ENCODE results near the gene NDUFC1. TPM values are rescaled to one million over a fixed set of nuclear protein-coding genes. Genes with fewer than 3 reads are reported as not detected.
"Not testable (repeated sequence)": the region's sequence is repeated elsewhere in the genome, so short reads cannot be mapped to it uniquely, and the experiment has no call there.

The NDUFC1 gene
- total RNA-seq (2014; rRNA removed; shearing (Covaris generic)): 32.5 and 33.2 TPM in 2 replicates

DNA sequence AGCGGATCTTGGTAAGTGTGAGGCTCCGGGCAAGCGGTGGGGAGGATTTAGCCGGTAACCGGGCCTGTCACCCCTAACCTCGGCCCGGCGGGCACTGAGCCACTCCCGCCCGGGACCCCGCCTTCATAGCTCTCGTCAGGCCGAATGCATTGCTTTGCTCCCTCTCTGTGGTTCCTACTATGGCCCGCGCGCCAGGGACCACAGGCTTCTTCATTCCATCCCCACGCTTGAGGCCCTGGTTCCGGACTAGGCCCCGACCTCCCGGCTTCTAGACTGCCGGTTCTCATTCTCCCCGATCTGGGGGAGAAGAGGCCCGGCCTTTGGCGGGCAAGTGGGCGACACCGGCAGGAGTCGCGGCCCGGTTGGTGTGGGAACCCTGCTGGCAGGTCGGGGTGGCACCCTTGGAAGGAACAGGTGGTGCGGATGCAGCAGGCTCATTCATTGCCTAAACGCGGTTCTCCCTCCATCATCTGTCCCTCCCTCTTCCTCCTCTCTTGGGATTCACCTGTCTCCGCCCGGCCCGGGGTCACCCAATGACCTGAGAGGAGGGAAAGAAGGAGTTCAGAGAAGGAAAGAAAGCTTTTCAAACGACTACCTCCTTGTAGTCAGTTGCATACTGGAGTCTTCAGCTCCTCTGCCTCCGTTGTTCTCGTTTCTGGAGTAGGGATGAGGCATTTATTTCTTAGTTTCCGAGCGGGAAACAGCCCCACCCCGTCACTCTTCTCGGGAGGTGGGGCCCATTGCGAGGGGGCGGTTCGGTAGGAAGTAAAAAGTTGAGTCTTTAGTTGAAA is at the start of gene NDUFC1:
Gene NDUFC1, minus strand, starts transcription at position 657 of the 791 bp plus-strand sequence. CDS start 6,679 bp downstream, outside the sequence.
- DNase-seq (ENCODE audit: low read depth): peak; percentile 40

- DNase-seq (ENCODE audit: low read depth): no peak
These were observed 35.3 kb upstream of the NDUFC1 start for GRCh38 chr4:139337612-139338011.

DNA sequence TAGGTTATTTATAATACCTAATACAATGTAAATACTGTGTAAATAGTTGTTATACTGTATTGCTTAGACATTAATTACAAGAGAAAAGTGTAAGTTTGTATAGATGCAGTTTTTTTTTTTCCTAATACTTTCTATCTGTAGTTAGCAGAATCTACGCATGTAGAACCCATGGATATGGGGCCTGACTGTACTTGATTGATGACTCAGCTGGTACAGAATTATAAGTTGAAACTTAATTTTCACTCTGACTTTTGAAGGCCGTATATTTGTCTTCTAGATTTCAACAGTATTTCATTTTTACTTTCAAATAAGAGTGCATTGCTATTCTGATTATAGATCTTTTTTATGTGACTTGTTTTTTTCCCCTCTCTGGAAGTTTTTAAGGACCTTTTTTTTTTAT is 30.8 kb upstream of the NDUFC1 start:
- DNase-seq (ENCODE audit: low read depth): no peak

DNA sequence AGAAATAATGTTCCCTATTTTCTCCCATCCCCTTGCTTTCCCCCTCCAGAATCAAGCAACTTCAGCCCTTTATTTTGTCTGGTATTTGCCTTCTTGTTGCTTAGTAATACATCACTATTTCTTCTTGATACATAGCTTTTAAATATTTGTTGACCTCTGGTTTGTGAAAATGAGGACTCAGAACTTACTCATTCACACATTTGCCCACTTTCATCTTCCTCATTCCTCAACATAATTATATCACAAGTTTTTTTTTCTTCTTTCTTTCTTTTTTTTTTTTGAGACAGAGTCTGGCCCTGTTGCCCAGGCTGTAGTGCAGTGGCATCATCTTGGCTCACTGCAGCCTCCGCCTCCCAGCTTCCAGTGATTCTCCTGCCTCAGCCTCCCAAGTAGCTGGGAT is 28.9 kb upstream of the NDUFC1 start:
- DNase-seq (ENCODE audit: low read depth): no peak

DNA sequence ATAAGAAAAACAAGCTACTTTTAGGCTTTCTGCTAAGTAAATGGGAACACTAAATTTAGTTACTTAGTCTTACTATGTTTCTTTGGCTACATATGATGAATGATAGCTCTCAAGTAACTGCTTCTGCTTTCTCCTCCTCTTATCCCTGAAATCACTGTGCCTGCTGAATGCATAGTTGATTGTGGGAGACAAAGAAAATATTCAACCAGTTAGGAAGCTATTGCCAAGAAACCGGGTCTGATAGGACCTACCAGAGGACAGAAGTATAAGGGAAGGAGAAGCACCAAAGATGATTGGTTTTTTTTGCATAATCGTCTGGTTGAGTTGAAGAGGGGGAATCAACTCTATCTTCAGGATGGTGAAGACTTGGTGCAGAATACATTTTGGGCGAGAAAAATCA is 28.0 kb upstream of the NDUFC1 start:
- DNase-seq (ENCODE audit: low read depth): no peak

DNA sequence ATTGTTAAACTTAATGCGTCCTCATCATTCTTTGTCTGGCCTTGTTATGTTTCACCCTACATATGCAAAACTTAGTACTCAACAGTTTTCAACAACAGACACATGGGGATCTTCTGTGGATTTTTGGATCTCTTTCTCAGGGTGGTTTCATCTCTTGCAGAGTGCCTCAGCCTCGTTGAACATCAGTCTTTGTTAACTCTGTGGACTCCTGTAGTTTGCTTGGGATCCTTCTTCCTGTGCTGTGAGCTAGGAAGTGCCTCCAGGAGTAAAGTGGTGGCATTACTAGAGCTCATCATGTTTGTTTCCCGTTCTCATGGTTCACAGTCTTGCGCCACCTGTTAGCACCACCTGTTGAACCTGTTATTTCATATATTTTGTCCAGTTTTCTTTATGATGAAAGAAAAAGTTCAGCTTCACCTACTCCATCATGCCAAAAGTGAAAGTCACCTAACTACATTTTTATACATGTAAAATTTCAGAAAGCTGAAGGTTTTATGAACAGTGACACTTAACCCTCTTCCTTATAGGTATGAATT is 27.5 kb upstream of the NDUFC1 start:
- no peak for DNase-seq (ENCODE audit: low read depth)

GRCh38 chr4:139324620-139325019 is 22.3 kb upstream of the NDUFC1 start:
- DNase-seq (ENCODE audit: low read depth): no peak

DNA sequence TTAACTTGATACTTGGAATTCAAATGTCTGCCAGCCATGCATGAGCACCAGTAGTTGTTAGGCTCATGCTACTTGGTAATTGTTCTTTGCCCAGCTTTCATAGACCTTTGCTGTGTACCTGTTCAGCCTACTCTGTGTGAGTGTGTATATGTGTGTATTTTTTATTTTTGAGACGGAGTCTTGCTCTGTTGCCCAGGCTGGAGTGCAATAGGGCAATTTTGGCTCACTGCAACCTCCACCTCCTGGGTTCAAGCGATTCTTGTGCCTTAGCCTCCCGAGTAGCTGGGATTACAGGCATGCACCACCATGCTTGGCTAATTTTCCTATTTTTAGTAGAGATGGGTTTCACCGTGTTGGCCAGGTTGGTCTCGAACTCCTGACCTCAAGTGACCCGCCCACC is 20.3 kb upstream of the NDUFC1 start:
- not testable (repeated sequence) for DNase-seq (ENCODE audit: low read depth)

DNA sequence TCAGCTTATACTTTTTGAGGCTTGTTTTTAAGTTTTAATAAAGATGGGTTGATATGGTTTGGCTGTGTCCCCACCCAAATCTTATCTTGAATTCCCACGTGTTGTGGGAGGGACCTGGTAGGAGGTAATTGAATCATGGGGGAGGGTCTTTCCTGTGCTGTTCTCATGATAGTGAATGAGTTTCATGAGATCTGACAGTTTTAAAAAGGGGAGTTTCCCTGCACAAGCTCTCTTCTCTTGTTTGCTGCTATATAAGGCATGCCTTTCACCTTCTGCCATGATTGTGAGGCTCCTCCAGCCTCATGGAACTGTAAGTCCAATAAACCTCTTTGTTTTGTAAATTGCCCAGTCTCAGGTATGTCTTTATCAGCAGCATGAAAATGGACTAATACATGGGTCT is 19.8 kb upstream of the NDUFC1 start:
- DNase-seq (ENCODE audit: low read depth): not testable (repeated sequence)

- DNase-seq (ENCODE audit: low read depth): no peak
These were observed 17.3 kb upstream of the NDUFC1 start for GRCh38 chr4:139319571-139319970.

- no peak for DNase-seq (ENCODE audit: low read depth)
These were observed 15.4 kb upstream of the NDUFC1 start for GRCh38 chr4:139317635-139318034.

GRCh38 chr4:139316733-139317132 is 14.5 kb upstream of the NDUFC1 start:
- no peak for DNase-seq (ENCODE audit: low read depth)

DNA sequence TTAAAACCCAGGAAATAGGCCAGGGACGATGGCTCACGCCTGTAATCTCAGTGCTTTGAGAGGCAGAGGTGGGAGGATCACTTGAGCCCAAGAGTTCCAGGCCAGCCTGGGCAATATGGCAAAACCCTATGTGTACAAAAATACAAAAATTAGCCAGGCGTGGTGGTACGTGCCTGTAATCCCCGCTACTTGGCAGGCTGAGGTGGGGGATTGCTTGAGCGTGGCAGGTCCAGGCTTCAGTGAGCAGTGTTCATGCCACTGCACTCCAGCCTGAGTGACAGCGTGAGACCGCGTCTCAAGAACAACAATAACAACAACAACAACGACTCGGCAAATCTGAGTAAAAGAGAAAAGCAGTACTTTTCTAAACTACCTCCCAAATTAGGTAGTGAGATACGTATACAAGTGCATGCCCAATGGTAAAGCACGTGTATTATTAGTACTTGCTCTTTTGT is 13.0 kb upstream of the NDUFC1 start:
- no peak for DNase-seq (ENCODE audit: low read depth)

DNA sequence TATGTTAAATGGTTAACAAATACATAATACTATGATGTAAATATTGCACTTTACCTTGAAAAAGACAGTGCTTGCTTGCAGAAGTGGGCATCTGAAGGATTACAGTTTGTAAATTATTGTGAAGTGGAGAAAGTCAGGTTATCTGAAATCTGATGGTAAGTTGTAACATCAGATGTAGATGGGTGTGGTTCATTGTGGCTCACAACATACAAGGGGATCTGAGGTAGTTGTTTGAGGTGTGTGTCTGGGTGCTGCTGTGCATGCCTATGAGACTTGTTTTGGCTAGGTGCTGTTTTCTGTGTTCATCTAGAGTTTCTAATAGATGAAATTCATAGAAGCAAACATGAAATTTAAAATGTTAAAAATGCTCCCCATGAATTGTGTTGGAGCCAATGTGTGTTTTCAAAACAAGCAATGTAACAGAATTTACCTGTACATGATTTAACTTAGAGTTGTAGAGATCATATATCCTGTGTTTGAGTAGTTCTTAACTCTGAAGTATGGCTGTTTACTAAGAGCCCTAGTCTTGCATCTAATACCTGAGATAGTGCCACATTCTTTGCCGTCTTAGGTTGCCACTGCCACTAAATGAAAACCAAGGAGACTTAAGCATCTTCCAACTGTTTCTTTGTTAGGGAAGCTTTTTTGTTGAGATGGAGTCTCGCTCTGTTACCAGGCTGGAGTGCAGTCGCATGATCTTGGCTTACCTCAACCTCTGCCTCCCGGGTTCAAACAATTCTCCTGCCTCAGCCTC is 11.9 kb upstream of the NDUFC1 start:
- no peak for DNase-seq (ENCODE audit: low read depth)

GRCh38 chr4:139313414-139313813 is 11.1 kb upstream of the NDUFC1 start:
- not testable (repeated sequence) for DNase-seq (ENCODE audit: low read depth)

DNA sequence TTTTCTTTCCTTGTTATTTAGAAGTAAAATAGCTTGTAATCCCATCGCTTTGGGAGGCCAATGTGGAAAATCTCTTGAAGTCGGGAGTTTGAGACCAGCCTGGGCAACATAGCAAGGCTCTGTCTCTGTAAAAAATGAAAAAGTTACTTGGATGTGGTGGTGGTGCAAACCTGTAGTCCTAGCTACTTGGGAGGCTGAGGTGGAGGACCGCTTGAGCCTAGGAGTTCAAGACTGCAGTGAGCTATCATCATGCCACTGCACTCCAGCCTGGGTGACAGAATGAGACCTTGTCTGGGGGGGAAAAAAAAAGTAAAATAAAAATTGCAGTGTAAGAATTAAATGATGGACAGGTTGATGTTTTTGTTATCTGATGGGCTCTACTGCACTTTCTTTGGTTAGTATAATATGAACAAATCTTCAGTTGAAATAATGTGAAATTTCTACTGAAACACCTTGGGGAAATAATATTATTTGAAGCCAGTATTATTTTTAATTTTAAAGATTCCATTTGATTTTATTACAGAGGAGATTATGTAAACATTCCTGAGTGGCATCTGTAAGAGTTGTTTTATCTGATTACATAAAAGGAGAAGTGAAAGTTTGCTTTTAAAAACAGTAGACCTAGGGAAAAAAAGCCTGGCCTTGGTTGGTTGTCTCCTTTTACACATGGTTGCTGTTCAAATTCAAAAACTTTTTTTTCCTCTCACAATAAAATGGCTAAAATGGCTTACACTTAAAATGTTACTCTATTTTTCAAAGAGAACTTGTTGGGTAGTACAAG is 10.5 kb upstream of the NDUFC1 start:
- no peak for DNase-seq (ENCODE audit: low read depth)

GRCh38 chr4:139311909-139312308 is 9.6 kb upstream of the NDUFC1 start:
- DNase-seq (ENCODE audit: low read depth): no peak

DNA sequence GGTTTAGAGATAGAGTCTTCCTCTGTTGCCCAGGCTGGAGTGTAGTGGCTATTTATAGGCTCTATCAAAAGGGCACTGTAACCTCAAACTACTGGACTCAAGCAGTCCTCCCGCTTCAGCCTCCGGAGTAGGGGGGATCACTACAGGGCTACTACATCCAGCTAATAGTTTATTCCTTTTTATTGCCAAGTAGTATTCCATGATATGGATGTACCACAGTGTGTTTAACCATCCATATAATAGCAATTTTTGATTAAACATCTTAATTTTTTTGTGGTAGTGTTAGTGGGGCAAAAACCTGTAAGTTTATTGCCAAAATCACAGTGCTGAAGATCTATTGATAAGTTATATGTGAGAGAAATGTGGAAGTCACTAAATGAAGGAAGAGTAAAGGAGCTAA is 2.6 kb upstream of the NDUFC1 start:
- no peak for DNase-seq (ENCODE audit: low read depth)

DNA sequence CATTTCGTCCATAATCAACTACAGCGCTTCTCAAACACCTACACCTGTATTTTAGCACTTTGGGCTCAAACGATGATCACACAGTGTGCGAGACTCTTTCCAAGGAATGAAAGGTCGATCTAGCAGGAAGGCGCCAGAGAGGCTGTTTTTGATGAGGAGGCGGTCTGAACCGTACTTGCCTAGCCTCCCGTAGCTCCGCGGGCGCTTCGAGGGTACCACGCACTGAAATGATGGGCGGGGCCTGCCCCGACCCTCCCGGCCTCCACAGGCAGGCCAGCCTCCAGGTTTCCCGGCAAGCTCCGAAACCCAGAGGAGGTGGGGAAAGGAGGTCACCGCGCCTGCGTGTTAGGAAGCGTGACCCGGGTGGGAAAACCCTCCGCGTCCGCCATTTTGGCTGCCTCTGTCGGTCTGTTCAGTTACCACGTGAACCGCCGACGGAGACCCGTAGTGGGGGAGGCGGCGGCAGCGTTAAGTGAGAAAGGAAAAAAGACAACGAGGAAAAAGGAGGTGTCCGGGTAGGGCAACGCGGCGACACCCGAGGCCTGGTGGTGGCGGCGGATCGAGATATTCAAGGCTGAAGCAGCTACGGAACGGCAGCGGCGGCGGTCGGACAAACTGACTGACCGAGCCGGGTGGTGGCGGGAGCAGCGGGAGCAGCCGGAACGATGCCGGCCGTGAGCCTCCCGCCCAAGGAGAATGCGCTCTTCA is 1.0 kb downstream of the NDUFC1 start, which contains the start of gene NAA15:
Gene NAA15, plus strand, starts transcription at position 393 of the 708 bp plus-strand sequence. Its CDS starts 273 bp downstream, at position 666.
- peak; percentile 94 for DNase-seq (ENCODE audit: low read depth)

DNA sequence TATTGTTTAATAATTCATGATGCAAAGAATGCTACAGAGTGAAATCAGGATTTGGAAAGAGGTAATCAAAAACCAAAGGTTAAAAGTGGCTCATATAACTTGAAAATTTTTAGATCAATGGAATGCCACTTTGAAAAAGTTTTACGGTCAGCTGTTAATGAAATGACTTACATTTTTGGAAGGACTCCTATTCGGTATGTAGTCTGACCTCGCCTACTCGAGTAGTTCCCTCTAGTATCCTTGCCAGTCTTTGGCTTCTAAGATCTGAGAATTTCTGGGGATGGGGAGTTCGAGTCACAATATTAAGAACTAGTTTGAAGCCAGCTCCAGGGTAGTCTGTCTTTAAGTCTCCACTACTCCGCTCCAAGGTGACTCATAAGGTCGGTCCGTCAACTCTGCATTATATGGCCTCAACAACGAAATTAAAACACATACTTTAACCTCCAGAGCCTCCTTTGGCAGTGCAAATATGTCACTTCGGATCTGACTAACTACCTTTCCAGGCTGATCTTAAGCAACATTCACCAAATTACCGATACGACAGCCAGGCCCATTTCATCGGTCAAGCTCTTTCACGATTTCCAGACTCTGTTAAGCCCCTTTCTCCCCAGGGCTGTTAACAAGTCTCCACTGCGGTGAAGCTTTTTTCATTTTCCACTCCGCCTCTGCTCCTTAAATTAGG is 1.7 kb downstream of the NDUFC1 start:
- peak; percentile 36 for DNase-seq (ENCODE audit: low read depth)
